ENCODE results near the gene ZNF652.
A peak's percentile ranks its signal among the peaks of the same experiment; 100 is the strongest.
"Not testable (repeated sequence)": the region's sequence is repeated elsewhere in the genome, so short reads cannot be mapped to it uniquely, and the experiment has no call there.

The ZNF652 gene

GRCh38 chr17:49386373-49386772 lies 24.3 kb upstream of the ZNF652 start:
- DNase-seq (ENCODE audit: low spot score), result no peak

- no peak for DNase-seq (ENCODE audit: low spot score)
Measured at GRCh38 chr17:49384951-49385350, 22.9 kb upstream of the ZNF652 start.

- no peak for DNase-seq (ENCODE audit: low spot score)
Measured at GRCh38 chr17:49383060-49383459, 21.0 kb upstream of the ZNF652 start.

- no peak for DNase-seq (ENCODE audit: low spot score)
Measured at GRCh38 chr17:49382556-49382955, 20.5 kb upstream of the ZNF652 start.

- DNase-seq (ENCODE audit: low spot score), result no peak
Measured at GRCh38 chr17:49381793-49382192, 19.7 kb upstream of the ZNF652 start.

GRCh38 chr17:49381033-49381432 lies 19.0 kb upstream of the ZNF652 start:
- no peak for DNase-seq (ENCODE audit: low spot score)

GRCh38 chr17:49379926-49380325 lies 17.9 kb upstream of the ZNF652 start:
- no peak for DNase-seq (ENCODE audit: low spot score)

GRCh38 chr17:49378311-49378710 lies 16.3 kb upstream of the ZNF652 start:
- no peak for DNase-seq (ENCODE audit: low spot score)

- DNase-seq (ENCODE audit: low spot score), result no peak
Measured at GRCh38 chr17:49375544-49375943, 13.5 kb upstream of the ZNF652 start.

GRCh38 chr17:49373115-49373514 lies 11.1 kb upstream of the ZNF652 start:
- no peak for DNase-seq (ENCODE audit: low spot score)

GRCh38 chr17:49372425-49372824 lies 10.4 kb upstream of the ZNF652 start:
- DNase-seq (ENCODE audit: low spot score), result no peak

GRCh38 chr17:49370971-49371834 lies 9.2 kb upstream of the ZNF652 start:
- no peak for DNase-seq (ENCODE audit: low spot score)

GRCh38 chr17:49369760-49370159 lies 7.7 kb upstream of the ZNF652 start:
- no peak for DNase-seq (ENCODE audit: low spot score)

GRCh38 chr17:49369089-49369488 lies 7.0 kb upstream of the ZNF652 start:
- no peak for DNase-seq (ENCODE audit: low spot score)

GRCh38 chr17:49365667-49366066 lies 3.6 kb upstream of the ZNF652 start:
- peak; percentile 24 for DNase-seq (ENCODE audit: low spot score)

GRCh38 chr17:49365126-49365525 lies 3.1 kb upstream of the ZNF652 start:
- not testable (repeated sequence) for DNase-seq (ENCODE audit: low spot score)

- DNase-seq (ENCODE audit: low spot score), result no peak
Measured at GRCh38 chr17:49364119-49364518, 2.1 kb upstream of the ZNF652 start.

- no peak for DNase-seq (ENCODE audit: low spot score)
Measured at GRCh38 chr17:49363251-49363650, 1.2 kb upstream of the ZNF652 start.

- peak; percentile 74 for DNase-seq (ENCODE audit: low spot score)
Measured at GRCh38 chr17:49362723-49363117, 670 bp upstream of the ZNF652 start.

- DNase-seq (ENCODE audit: low spot score), result peak; percentile 56
Measured at GRCh38 chr17:49361129-49361901, 735 bp downstream of the ZNF652 start.

- DNase-seq (ENCODE audit: low spot score), result no peak
Measured at GRCh38 chr17:49360796-49361128, 1.3 kb downstream of the ZNF652 start.

- peak; percentile 8 for DNase-seq (ENCODE audit: low spot score)
Measured at GRCh38 chr17:49359990-49360795, 1.9 kb downstream of the ZNF652 start.

All from kidney tubule cell (primary cell).